Keratinocyte (primary cell): Measurements from ENCODE around the gene TOR4A. TPM values are rescaled to one million over a fixed set of nuclear protein-coding genes. Genes with fewer than 3 reads are reported as not detected.

Experiments
- DNase-seq: peaks from one replicate; pipeline ENCODE4 v3.0.0-alpha.2; 2011; ENCODE audit warnings: low read depth, missing footprints, low spot score
- FAIRE-seq: peaks from 2 replicates; lab custom pipeline; 2011; peaks lifted over from hg19 to GRCh38; lab: Jason Lieb, UNC
- H2AFZ ChIP-seq: 2 replicates; pipeline ENCODE4 v1.6.0; 2012; ENCODE audit warnings: low read length, control low read depth, inconsistent platforms; ENCODE audit not compliant: control insufficient read depth
- H3K27ac ChIP-seq: 2 replicates; pipeline ENCODE4 v1.5.1; 2011; ENCODE audit warnings: low read length; ENCODE audit not compliant: control insufficient read depth, insufficient read depth
- H3K27me3 ChIP-seq: 3 replicates; pipeline ENCODE4 v1.6.0; 2011; ENCODE audit warnings: low read length; ENCODE audit not compliant: control insufficient read depth, insufficient read depth; ENCODE audit errors: extremely low read depth
- H3K36me3 ChIP-seq, 2 experiments: 2 replicates in 1 of 2; 3 replicates in 1 of 2; pipeline ENCODE4 v1.5.1; 2011; ENCODE audit warnings: low read length in 2 of 2, mild to moderate bottlenecking in 1 of 2; ENCODE audit not compliant: control insufficient read depth in 2 of 2, insufficient read depth in 2 of 2; ENCODE audit errors: extremely low read depth in 1 of 2
- H3K4me1 ChIP-seq: 3 replicates; pipeline ENCODE4 v1.5.1; 2011; ENCODE audit warnings: low read length; ENCODE audit not compliant: control insufficient read depth, insufficient read depth; ENCODE audit errors: extremely low read depth
- H3K4me2 ChIP-seq: 3 replicates; pipeline ENCODE4 v1.6.0; 2011; ENCODE audit warnings: low read depth, low read length; ENCODE audit not compliant: control insufficient read depth, insufficient read depth; ENCODE audit errors: extremely low read depth
- H3K4me3 ChIP-seq, 3 experiments: fragments of 200-600 bp in 1 of 3; sonication (generic) in 1 of 3; 2 replicates in 2 of 3; 3 replicates in 1 of 3; pipeline ENCODE4 v1.5.1; 2011 to 2016; ENCODE audit warnings: low read length in 3 of 3, mild to moderate bottlenecking in 3 of 3, control low read depth in 2 of 3, inconsistent platforms in 1 of 3, low read depth in 1 of 3, mixed read lengths in 1 of 3, mixed run types in 1 of 3, moderate library complexity in 1 of 3; ENCODE audit not compliant: control insufficient read depth in 2 of 3, insufficient read depth in 2 of 3; ENCODE audit errors: extremely low read depth in 1 of 3
- H3K79me2 ChIP-seq: 2 replicates; pipeline ENCODE4 v1.6.0; 2012; ENCODE audit warnings: low read length; ENCODE audit not compliant: control insufficient read depth, insufficient read depth
- H3K9ac ChIP-seq: 3 replicates; pipeline ENCODE4 v1.6.0; 2011; ENCODE audit warnings: low read length; ENCODE audit not compliant: control insufficient read depth, insufficient read depth; ENCODE audit errors: extremely low read depth
- H3K9me1 ChIP-seq: 3 replicates; pipeline ENCODE4 v1.6.0; 2011; ENCODE audit warnings: low read length; ENCODE audit not compliant: control insufficient read depth, insufficient read depth; ENCODE audit errors: extremely low read depth
- H3K9me3 ChIP-seq: 2 replicates; pipeline ENCODE4 v1.5.1; 2012; ENCODE audit warnings: low read depth, low read length; ENCODE audit not compliant: control insufficient read depth
- H4K20me1 ChIP-seq: 3 replicates; pipeline ENCODE4 v1.6.0; 2011; ENCODE audit warnings: low read length; ENCODE audit not compliant: control insufficient read depth, insufficient read depth; ENCODE audit errors: extremely low read depth
- CTCF ChIP-seq, 3 experiments: IDR thresholded peaks in 1 of 3; conservative IDR thresholded peaks in 1 of 3; optimal IDR thresholded peaks in 1 of 3; 2 replicates in 2 of 3; 3 replicates in 1 of 3; pipeline versions ENCODE3 to v1.5.1; 2011; ENCODE audit warnings: low read length in 3 of 3, mild to moderate bottlenecking in 3 of 3, moderate library complexity in 2 of 3, control low read depth in 1 of 3, inconsistent platforms in 1 of 3; ENCODE audit not compliant: insufficient read depth in 2 of 3; ENCODE audit errors: extremely low read depth in 1 of 3
- EZH2 ChIP-seq: IDR thresholded peaks from one replicate; pipeline ENCODE4 v1.6.1; 2012; ENCODE audit warnings: inconsistent platforms, mild to moderate bottlenecking, low read length, moderate library complexity
- dilution Hi-C: fragments of 300-500 bp; cut with MboI; formaldehyde crosslinking; loops from one replicate; pipeline ENCODE4 v1.7.0; 2020; ENCODE audit warnings: low sequenced_read_pairs; ENCODE audit not compliant: extremely low pct_ligation_motif_present
- polyA plus RNA-seq, 5 experiments: library from polyadenylated mRNA; depleted of rRNA in 3 of 5; stranded (reverse) in 3 of 5; stranded (forward) in 1 of 5; unstranded in 1 of 5; fragments of >200 nt; gene quantifications; 1 replicate in 1 of 5; 2 replicates in 3 of 5; 3 replicates in 1 of 5; pipeline versions ENCODE4 v1.2.1 to v1.2.3, GENCODE V29; 2011 to 2012; ENCODE audit warnings: missing spikeins in 2 of 5, low read depth in 1 of 5, low replicate concordance in 1 of 5

Gene TOR4A
- polyA plus RNA-seq, 1 donor (not counting 4 experiments of a cell fraction or from before 2014, with no cell fraction given): 5.8 TPM

- H3K27ac ChIP-seq: no peak overlapping the region
- no peaks in the 10 kb centered on the region for H4K20me1 ChIP-seq
- H3K4me1 ChIP-seq: no peaks in the 10 kb centered on the region
- no peaks in the 10 kb centered on the region for H3K27me3 ChIP-seq
- no peak overlapping the region for H3K4me2 ChIP-seq
- dilution Hi-C loops: no loop called here
- no peak for DNase-seq
- TF ChIP-seq EZH2: no peak
- no peak for TF ChIP-seq CTCF (optimal IDR thresholded peaks at IDR 0.05 in 1 of 3, IDR thresholded peaks at IDR 0.05 in 1 of 3, conservative IDR thresholded peaks at IDR 0.05 in 1 of 3; ENCODE audit: extremely low read depth in 1 of 3, insufficient read depth in 2 of 3, low read length in 3 of 3)
- no peak overlapping the region for H3K9ac ChIP-seq
- H3K36me3 ChIP-seq: peaks cover 20 to 35% of the 10 kb centered on the region in 2 experiments
- H3K9me1 ChIP-seq: no peaks in the 10 kb centered on the region
- FAIRE-seq: no peak
- H3K79me2 ChIP-seq: peaks cover 6% of the 10 kb centered on the region
- H3K4me3 ChIP-seq: no peak overlapping the region
- H2AFZ ChIP-seq: no peak overlapping the region
- no peaks in the 10 kb centered on the region for H3K9me3 ChIP-seq
Measured at GRCh38 chr9:137263506-137263905, 14.0 kb upstream of the TOR4A start.

DNA sequence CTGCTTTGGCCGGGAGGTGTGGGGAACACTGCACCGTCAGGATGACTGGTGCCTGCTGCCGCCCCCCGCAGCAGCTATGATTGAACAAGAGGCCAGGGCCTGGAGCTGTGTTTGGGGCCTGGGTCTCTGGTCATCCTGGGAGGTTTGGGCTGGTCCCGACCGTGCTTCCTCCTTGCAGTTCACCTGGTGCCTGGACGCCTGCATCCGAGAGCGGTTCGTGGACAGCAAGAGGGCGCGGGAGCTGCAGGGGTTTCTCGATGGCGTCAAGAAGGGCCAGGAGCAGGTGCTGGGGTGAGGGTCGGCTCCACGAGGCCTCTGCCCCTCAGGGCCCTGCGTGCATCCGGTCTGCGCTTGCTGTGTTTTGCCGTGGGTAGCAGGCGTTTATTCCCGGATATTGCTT is 13.5 kb upstream of the TOR4A start:
- peaks cover 5% of the 10 kb centered on the region for H4K20me1 ChIP-seq
- H3K27me3 ChIP-seq: no peaks in the 10 kb centered on the region
- H3K4me2 ChIP-seq: no peak overlapping the region
- peaks cover 20 to 37% of the 10 kb centered on the region in 2 experiments for H3K36me3 ChIP-seq
- H3K9me3 ChIP-seq: no peaks in the 10 kb centered on the region
- H3K79me2 ChIP-seq: peaks cover 6% of the 10 kb centered on the region
- no peaks in the 10 kb centered on the region for H3K9me1 ChIP-seq
- H3K27ac ChIP-seq: no peak overlapping the region
- dilution Hi-C loops: no loop called here
- no peaks in the 10 kb centered on the region for H3K4me1 ChIP-seq
- no peak overlapping the region for H3K9ac ChIP-seq
- FAIRE-seq (no peak), DNase-seq (no peak)
- H2AFZ ChIP-seq: no peak overlapping the region
- TF ChIP-seq EZH2: no peak
- TF ChIP-seq CTCF (optimal IDR thresholded peaks at IDR 0.05 in 1 of 3, IDR thresholded peaks at IDR 0.05 in 1 of 3, conservative IDR thresholded peaks at IDR 0.05 in 1 of 3; ENCODE audit: extremely low read depth in 1 of 3, insufficient read depth in 2 of 3, low read length in 3 of 3): no peak
- H3K4me3 ChIP-seq: no peak overlapping the region
